Measurements from ENCODE around the gene CMSS1. TPM values are rescaled to one million over a fixed set of nuclear protein-coding genes. Genes with fewer than 3 reads are reported as not detected.

CMSS1 gene
- total RNA-seq, 2 donors from 2014 or later: 18.9 to 20.4 TPM

DNA sequence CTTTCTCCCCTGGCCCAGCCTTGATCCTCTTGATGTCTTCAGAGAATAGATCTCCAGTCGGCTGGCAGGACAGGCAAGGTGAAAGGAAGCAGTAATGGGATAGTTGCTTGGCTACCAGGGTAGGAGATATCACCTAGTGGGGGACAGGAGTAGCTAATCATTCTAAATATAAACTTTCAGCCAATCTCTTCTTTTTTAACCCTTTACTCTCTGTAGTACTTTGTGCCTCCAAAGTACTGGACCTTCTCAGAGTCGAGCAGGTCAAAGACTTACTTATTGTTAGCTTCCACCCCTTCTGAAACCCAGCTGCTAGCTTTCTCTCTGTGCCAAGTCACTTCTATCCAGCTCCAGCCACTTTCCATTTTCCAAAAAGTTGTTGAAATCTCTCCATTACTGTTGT lies 340.0 kb downstream of the CMSS1 start:
- H3K27me3 Mint-ChIP-seq: no peaks in the 10 kb centered on the region
- no peak overlapping the region for H3K27ac Mint-ChIP-seq
- H3K4me3 Mint-ChIP-seq: no peak overlapping the region
- peaks cover 7% of the 10 kb centered on the region for H3K36me3 Mint-ChIP-seq (ENCODE audit: low read depth)
- no peak for ATAC-seq
- no peaks in the 10 kb centered on the region for H3K9me3 ChIP-seq (ENCODE audit: control insufficient read depth, low read length, poor library complexity, severe bottlenecking)
- DNase-seq: no peak
- no peaks in the 10 kb centered on the region for H3K4me1 Mint-ChIP-seq

DNA sequence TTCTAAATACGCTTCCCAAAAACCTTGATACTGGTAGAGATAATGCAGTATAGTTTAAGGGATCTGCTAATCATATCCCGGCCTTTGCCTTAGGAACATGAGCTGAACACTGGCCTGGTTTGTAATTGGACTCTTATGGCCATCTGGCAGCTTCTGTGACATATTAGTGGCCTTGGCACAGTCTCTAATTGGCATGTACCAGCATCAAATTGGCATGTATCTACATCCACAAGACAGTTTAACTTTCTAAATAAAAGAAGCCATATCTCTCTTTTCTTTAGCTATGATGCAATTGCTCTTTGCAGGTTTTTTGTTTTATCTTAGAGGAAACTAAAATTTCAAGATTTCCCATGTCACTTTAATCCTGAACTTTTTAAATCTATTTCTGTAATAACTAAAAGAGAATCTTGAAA lies 341.3 kb downstream of the CMSS1 start:
- H3K4me1 Mint-ChIP-seq: no peaks in the 10 kb centered on the region
- H3K9me3 ChIP-seq (ENCODE audit: control insufficient read depth, low read length, poor library complexity, severe bottlenecking): no peaks in the 10 kb centered on the region
- no peak overlapping the region for H3K27ac Mint-ChIP-seq
- H3K36me3 Mint-ChIP-seq (ENCODE audit: low read depth): peaks cover 7% of the 10 kb centered on the region
- H3K27me3 Mint-ChIP-seq: no peaks in the 10 kb centered on the region
- ATAC-seq (no peak), DNase-seq (no peak)
- H3K4me3 Mint-ChIP-seq: no peak overlapping the region

DNA sequence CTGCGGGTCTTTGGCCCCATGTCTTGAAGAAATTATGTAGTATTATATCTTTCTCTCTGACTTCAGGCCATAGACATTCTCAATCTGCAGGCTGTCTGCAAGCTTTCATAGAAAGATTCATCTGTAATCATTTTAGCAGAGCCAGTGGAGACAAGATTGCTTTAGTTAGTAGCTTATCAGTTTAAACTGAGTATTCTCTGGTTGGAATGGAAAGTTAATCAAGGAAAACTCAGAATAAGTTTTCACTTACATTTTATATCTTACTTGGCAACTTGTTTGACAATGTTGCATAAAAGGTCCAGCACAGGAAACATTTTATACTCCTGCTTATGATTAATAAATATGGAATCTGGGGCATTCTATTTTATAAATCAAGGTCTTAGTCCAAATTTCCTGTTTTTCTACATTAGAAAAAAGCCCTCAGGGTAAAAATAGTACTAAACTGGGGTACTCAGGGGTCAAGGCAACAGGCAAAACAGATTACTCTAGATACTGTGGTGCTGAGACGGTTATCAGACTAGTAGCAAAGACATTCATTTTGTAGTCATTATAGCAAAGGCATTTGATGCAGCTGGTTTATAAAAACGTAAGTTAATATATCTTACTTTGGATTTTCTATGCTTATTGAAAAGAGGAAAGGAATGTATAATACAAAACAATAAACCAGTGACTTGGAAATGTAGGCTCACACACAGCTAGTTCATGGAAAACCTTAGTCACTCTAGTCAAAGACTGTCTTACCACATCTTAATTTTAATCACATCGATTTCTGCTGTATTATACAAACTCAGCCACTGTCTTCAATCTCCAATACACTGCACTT lies 341.9 kb downstream of the CMSS1 start:
- DNase-seq: no peak
- ATAC-seq: no peak
- Mint-ChIP-seq H3K27ac (no peak overlapping the region), H3K36me3 (ENCODE audit: low read depth) (peaks cover 7% of the 10 kb centered on the region), H3K27me3 (no peaks in the 10 kb centered on the region), H3K4me3 (no peak overlapping the region), H3K4me1 (no peaks in the 10 kb centered on the region)
- no peaks in the 10 kb centered on the region for H3K9me3 ChIP-seq (ENCODE audit: control insufficient read depth, low read length, poor library complexity, severe bottlenecking)

DNA sequence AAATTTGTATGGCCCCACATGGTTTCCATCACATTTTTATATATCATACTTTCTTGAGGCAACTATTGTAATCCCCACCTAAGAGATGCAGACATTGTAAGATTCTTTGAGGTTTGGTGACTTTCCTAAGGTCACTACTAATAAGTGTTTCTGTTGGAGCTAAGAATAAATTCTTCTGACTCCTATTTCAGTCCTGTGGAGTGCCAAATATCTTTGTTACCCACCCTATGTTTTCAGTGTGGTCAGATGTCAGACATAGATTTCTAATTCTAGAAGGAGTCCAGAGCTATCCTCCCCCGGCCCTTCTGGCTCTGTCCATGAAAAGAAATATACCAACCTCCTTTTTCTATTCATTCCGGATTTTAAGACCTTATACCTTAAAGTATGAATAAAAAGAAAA lies 342.9 kb downstream of the CMSS1 start:
- Mint-ChIP-seq H3K4me1 (no peaks in the 10 kb centered on the region), H3K27me3 (no peaks in the 10 kb centered on the region), H3K36me3 (ENCODE audit: low read depth) (peaks cover 9% of the 10 kb centered on the region), H3K27ac (no peak overlapping the region), H3K4me3 (no peak overlapping the region)
- H3K9me3 ChIP-seq (ENCODE audit: control insufficient read depth, low read length, poor library complexity, severe bottlenecking): no peaks in the 10 kb centered on the region
- no peak for DNase-seq
- ATAC-seq: no peak

DNA sequence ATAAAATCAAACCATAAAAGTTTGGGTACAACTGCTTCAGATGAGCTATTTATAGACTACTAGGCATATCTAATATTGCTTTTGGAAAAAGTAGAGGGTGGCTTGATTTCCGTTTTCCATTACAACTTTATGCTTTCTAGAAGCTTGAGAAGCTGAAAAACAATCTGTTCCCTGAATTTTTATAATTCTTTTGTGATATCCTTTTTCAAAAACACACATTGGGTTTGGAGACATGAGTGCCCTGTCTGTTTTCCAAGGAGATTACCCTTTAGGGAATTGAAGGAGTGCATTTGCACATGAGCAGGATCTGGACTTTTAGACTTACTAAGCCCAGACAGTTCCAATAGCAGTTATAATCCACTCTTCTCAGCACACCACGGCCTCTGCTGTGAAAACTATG lies 346.1 kb downstream of the CMSS1 start:
- Mint-ChIP-seq H3K27ac (no peak overlapping the region), H3K27me3 (no peaks in the 10 kb centered on the region), H3K4me3 (no peak overlapping the region), H3K36me3 (ENCODE audit: low read depth) (peaks cover 13% of the 10 kb centered on the region), H3K4me1 (no peaks in the 10 kb centered on the region)
- DNase-seq (no peak), ATAC-seq (no peak)
- no peaks in the 10 kb centered on the region for H3K9me3 ChIP-seq (ENCODE audit: control insufficient read depth, low read length, poor library complexity, severe bottlenecking)

DNA sequence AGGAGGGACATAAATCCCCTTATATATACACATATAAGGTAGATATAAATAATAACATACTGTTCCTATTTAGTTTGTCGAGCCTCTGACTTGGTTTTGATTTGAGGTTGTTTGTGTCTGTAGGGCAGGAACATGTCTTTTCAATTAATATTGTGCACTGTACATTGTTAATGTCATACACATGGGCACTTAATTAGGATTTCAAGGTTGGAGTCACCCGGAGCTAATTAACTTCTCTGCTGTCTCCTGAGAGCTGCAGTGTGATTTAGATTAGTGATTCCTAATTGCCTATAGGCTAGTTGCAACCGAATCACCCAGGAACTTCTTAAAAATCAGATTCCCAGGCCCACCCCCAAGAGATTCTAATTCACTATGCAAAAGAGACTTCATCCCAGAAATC lies 347.1 kb downstream of the CMSS1 start:
- DNase-seq: no peak
- H3K27ac Mint-ChIP-seq: no peak overlapping the region
- no peaks in the 10 kb centered on the region for H3K4me1 Mint-ChIP-seq
- no peak overlapping the region for H3K4me3 Mint-ChIP-seq
- ATAC-seq: no peak
- no peaks in the 10 kb centered on the region for H3K9me3 ChIP-seq (ENCODE audit: control insufficient read depth, low read length, poor library complexity, severe bottlenecking)
- no peaks in the 10 kb centered on the region for H3K27me3 Mint-ChIP-seq
- H3K36me3 Mint-ChIP-seq (ENCODE audit: low read depth): peaks cover 14% of the 10 kb centered on the region

DNA sequence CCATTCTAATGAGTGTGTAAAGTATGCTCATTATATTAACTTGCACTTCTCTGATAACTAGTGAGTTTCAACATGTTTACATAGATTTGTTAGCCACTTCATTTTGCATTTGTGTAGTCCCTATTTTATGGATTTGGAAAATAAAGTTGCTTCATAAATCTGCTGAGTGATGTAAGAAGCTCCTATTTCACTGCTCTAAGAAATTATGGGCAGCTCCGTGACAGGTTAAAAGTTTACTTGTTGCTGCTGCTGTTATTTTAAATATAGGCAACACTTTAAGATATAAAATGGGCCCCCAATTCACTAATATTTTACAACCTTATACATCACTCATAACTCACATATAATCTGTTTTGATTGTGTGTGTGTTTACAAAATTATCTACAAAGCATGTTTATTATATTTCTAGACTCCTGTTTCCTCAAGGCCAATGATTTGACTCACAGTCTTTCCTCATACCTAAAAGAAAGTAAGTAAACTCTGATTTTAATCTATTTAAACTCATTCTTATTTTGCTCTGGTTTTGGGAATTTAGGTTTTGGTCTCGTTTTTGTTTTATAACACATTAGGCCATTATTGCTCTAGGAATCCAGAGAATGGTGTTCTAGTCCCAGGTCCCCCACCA lies 348.4 kb downstream of the CMSS1 start:
- no peak overlapping the region for H3K4me3 Mint-ChIP-seq
- H3K27ac Mint-ChIP-seq: no peak overlapping the region
- H3K9me3 ChIP-seq (ENCODE audit: control insufficient read depth, low read length, poor library complexity, severe bottlenecking): no peaks in the 10 kb centered on the region
- H3K27me3 Mint-ChIP-seq: no peaks in the 10 kb centered on the region
- no peak for ATAC-seq
- DNase-seq: no peak
- H3K4me1 Mint-ChIP-seq: no peaks in the 10 kb centered on the region
- H3K36me3 Mint-ChIP-seq (ENCODE audit: low read depth): peaks cover 13% of the 10 kb centered on the region

DNA sequence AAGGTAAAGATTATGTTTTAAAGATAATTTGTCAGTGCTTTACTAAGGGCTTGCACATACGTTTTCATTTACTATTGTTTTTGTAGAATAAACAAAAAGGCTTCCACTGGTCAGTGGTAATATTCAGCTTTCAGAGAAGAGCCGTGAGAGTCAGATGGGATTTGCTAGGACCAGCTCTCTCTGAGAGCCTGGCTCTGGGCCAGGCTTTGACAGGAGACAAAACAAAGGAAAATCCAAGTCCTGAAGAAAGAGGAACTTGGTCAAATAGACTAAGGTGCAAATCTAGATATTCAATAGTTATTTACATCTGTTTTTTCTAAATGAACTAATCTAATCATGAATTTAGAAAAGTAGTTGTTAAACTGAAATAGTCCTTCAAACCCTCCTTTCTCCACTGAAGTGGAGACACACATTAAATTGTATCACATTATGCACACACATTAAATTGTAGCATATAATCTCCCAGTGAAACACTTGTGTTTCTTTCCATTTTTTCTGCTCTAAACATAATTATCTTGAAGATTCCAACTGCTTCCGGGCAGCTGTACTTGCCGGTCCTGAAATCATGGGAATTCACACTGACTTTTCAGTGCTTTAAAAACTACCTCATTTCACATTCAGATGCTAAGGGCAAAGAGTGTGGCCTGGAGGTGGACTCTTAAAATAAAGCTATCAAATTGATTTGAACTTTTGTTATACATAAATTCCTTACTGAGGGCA lies 351.7 kb downstream of the CMSS1 start:
- peaks cover 23% of the 10 kb centered on the region for H3K36me3 Mint-ChIP-seq (ENCODE audit: low read depth)
- no peak for ATAC-seq

DNA sequence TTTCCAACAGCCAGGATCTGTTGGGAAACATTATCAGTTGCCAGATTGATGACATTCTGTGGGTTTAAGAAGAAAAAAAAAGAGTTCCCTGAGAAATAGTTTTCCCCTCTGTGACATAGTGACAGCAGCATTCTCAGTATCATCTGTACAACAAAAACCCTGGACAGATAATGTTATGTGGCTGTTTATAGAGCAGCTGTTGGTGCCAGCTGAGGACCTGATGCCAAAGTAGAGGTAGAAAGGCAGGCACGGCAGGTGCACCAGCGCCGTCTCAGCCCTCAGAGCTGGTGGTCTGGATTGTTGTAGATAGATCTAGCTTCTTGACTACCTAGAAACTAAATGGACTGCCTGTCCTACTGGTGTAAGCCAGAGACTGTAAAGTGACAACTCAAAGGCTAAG lies 352.8 kb downstream of the CMSS1 start:
- ATAC-seq: no peak
- H3K27ac Mint-ChIP-seq: no peak overlapping the region

More for the DNA sequence above, 351.7 kb downstream of the CMSS1 start:
- Mint-ChIP-seq H3K27ac (no peak overlapping the region), H3K4me3 (no peak overlapping the region), H3K27me3 (no peaks in the 10 kb centered on the region), H3K4me1 (no peaks in the 10 kb centered on the region)
- DNase-seq: no peak
- H3K9me3 ChIP-seq (ENCODE audit: control insufficient read depth, low read length, poor library complexity, severe bottlenecking): no peaks in the 10 kb centered on the region

DNA sequence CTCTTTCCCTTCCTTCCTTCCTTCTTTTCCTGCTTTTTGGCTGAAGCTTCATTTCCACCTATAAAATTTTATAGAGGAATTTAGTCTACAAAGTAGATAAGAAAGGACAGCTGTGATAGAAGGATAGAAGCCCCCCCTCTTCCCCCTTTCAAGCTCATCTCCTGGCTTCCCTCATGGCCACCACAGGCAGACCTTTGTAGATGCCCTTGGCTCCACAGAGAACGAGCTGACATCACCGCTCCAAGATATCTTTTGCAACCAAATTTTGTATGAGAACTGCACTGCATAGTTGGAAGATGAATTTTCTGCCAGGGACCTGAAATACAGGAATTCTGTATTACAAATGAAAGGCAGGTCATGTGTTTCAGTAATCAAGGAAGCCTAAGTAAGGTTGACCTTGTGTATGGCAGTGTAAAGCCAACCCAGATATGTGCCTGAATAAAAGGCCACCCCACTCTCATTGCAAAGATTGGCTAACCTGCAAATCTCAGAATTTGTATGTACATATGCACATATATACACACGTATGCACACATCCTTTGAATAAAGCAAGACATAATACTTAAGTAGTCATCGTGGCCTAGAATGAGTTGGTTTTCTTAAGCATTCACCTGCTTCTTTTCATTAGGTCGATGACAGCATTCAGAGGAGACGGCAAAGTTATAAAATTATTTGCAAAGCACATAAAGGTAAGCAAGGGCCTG lies 353.7 kb downstream of the CMSS1 start:
- H3K36me3 Mint-ChIP-seq (ENCODE audit: low read depth): peaks cover 24% of the 10 kb centered on the region

More for the DNA sequence above, 352.8 kb downstream of the CMSS1 start:
- Mint-ChIP-seq H3K36me3 (ENCODE audit: low read depth) (peaks cover 21% of the 10 kb centered on the region), H3K4me3 (no peak overlapping the region), H3K4me1 (no peaks in the 10 kb centered on the region), H3K27me3 (no peaks in the 10 kb centered on the region)
- no peaks in the 10 kb centered on the region for H3K9me3 ChIP-seq (ENCODE audit: control insufficient read depth, low read length, poor library complexity, severe bottlenecking)
- no peak for DNase-seq

DNA sequence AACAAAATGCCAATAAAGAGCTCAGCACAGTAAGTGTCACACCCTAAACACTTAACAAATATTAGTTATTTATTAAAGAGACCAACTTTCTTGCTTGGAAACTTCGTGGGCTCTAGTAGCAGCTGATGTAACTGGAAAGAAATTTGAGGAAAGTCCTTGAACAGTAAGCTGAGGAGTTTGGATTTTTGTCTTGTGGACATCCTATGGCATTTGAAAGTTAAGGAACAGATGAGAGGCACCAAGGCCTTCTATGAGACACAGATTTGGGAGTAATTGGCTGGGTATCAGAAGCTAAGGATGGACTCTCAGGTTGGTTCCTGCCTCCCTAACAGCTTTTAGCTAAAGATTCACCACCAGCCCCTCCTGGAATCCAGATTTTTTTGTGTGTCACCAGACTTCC lies 356.3 kb downstream of the CMSS1 start:
- H3K9me3 ChIP-seq (ENCODE audit: control insufficient read depth, low read length, poor library complexity, severe bottlenecking): no peaks in the 10 kb centered on the region
- no peak overlapping the region for H3K27ac Mint-ChIP-seq
- ATAC-seq (no peak), DNase-seq (no peak)
- H3K4me3 Mint-ChIP-seq: no peak overlapping the region
- H3K4me1 Mint-ChIP-seq: no peaks in the 10 kb centered on the region
- peaks cover 27% of the 10 kb centered on the region for H3K36me3 Mint-ChIP-seq (ENCODE audit: low read depth)
- no peaks in the 10 kb centered on the region for H3K27me3 Mint-ChIP-seq

More for the DNA sequence above, 353.7 kb downstream of the CMSS1 start:
- Mint-ChIP-seq H3K27me3 (no peaks in the 10 kb centered on the region), H3K4me1 (no peaks in the 10 kb centered on the region), H3K27ac (no peak overlapping the region), H3K4me3 (no peak overlapping the region)
- DNase-seq (no peak), ATAC-seq (no peak)
- no peaks in the 10 kb centered on the region for H3K9me3 ChIP-seq (ENCODE audit: control insufficient read depth, low read length, poor library complexity, severe bottlenecking)

DNA sequence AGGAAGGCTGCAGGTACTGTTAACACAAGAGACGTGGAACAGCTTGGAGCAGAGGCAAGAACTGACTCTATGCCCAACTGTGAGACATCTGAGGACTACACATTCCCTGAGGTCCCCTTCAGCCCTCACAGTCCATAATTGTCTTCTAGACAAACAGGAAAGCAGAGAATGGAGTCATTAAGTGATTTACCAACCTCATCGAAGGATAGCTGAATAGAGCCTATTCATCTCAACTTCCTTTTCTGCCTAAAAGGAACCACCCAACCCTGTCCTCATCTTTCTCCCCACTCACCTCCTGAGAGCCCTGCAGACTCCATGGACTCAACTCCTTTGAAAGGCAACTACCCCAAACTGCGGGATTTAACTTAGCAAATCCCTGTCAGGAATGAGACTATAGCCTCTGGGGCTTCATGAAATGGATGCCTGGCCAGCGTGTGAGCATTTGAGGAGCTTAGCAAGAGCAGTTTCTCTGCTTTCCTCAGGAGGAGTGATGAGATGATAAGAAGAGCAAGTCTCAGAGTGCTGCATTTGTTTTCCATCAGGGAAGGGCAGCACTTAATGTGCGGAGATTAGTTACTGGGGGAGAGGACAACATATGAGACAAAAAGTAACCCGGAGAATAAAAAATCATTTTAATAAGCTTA lies 358.1 kb downstream of the CMSS1 start:
- Mint-ChIP-seq H3K4me1 (no peaks in the 10 kb centered on the region), H3K4me3 (no peak overlapping the region), H3K27me3 (no peaks in the 10 kb centered on the region), H3K27ac (no peak overlapping the region), H3K36me3 (ENCODE audit: low read depth) (peaks cover 27% of the 10 kb centered on the region)
- ATAC-seq (no peak), DNase-seq (no peak)
- H3K9me3 ChIP-seq (ENCODE audit: control insufficient read depth, low read length, poor library complexity, severe bottlenecking): no peaks in the 10 kb centered on the region
